ENCODE data around the gene NLRC5.

DNA sequence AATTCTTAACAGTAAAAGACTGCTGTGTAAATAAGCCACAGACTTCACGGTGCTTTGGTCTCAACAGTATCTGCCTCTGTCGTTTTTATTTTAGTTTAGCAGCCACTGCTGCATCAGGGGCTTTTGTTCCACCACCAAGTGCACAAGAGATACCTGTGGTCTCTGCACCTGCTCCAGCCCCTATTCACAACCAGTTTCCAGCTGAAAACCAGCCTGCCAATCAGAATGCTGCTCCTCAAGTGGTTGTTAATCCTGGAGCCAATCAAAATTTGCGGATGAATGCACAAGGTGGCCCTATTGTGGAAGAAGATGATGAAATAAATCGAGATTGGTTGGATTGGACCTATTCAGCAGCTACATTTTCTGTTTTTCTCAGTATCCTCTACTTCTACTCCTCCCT lies 49.6 kb upstream of the NLRC5 start:
- TF ChIP-seq, protein P1, sequence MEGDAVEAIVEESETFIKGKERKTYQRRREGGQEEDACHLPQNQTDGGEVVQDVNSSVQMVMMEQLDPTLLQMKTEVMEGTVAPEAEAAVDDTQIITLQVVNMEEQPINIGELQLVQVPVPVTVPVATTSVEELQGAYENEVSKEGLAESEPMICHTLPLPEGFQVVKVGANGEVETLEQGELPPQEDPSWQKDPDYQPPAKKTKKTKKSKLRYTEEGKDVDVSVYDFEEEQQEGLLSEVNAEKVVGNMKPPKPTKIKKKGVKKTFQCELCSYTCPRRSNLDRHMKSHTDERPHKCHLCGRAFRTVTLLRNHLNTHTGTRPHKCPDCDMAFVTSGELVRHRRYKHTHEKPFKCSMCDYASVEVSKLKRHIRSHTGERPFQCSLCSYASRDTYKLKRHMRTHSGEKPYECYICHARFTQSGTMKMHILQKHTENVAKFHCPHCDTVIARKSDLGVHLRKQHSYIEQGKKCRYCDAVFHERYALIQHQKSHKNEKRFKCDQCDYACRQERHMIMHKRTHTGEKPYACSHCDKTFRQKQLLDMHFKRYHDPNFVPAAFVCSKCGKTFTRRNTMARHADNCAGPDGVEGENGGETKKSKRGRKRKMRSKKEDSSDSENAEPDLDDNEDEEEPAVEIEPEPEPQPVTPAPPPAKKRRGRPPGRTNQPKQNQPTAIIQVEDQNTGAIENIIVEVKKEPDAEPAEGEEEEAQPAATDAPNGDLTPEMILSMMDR (IDR thresholded peaks at IDR 0.05): no peak
- no peak for TF ChIP-seq POLR2A (IDR thresholded peaks at IDR 0.05)

Data from Peyer's patch (tissue), 4 donors.